BLaER1 (cell line): Measurements from ENCODE around the gene SUSD1.
"Not testable (repeated sequence)": the region's sequence is repeated elsewhere in the genome, so short reads cannot be mapped to it uniquely, and the experiment has no call there.

Source experiments
- H3K27ac ChIP-seq: shearing (Covaris generic); formaldehyde crosslinking; 2 replicates; pipeline ENCODE4 v1.8.1; 2022
- H3K27me3 ChIP-seq: shearing (Covaris generic); formaldehyde crosslinking; 2 replicates; pipeline ENCODE4 v1.8.1; 2022
- H3K36me3 ChIP-seq: shearing (Covaris generic); formaldehyde crosslinking; 2 replicates; pipeline ENCODE4 v1.8.1; 2022
- H3K4me1 ChIP-seq: shearing (Covaris generic); formaldehyde crosslinking; 2 replicates; pipeline ENCODE4 v1.8.1; 2022
- H3K4me2 ChIP-seq: shearing (Covaris generic); formaldehyde crosslinking; 2 replicates; pipeline ENCODE4 v1.8.1; 2022
- H3K4me3 ChIP-seq: shearing (Covaris generic); formaldehyde crosslinking; 2 replicates; pipeline ENCODE4 v1.8.1; 2022
- H3K9ac ChIP-seq: shearing (Covaris generic); formaldehyde crosslinking; 2 replicates; pipeline ENCODE4 v1.8.1; 2022
- H3K9me3 ChIP-seq: shearing (Covaris generic); formaldehyde crosslinking; 2 replicates; pipeline ENCODE4 v1.8.1; 2022
- H4K20me1 ChIP-seq: shearing (Covaris generic); formaldehyde crosslinking; 2 replicates; pipeline ENCODE4 v1.8.1; 2022
- Cebpa-rat ChIP-seq: shearing (Covaris generic); IDR thresholded peaks from 2 replicates; pipeline ENCODE4 v1.8.1; 2022

SUSD1 gene

GRCh38 chr9:112135706-112136105, 39.4 kb downstream of the SUSD1 start:
- Histone ChIP-seq H4K20me1 (no peaks in the 10 kb centered on the region), H3K27ac (no peak overlapping the region), H3K4me1 (no peaks in the 10 kb centered on the region), H3K4me2 (no peak overlapping the region), H3K9ac (no peak overlapping the region), H3K36me3 (peaks cover 37% of the 10 kb centered on the region), H3K4me3 (no peak overlapping the region), H3K9me3 (peaks cover 17% of the 10 kb centered on the region), H3K27me3 (no peaks in the 10 kb centered on the region)
- no peak for TF ChIP-seq Cebpa-rat

- not testable (repeated sequence) for H3K4me2 ChIP-seq, H3K9ac ChIP-seq, H3K4me3 ChIP-seq, H3K27me3 ChIP-seq, H3K27ac ChIP-seq, H4K20me1 ChIP-seq, H3K4me1 ChIP-seq
- peaks cover 17% of the 10 kb centered on the region for H3K9me3 ChIP-seq
- H3K36me3 ChIP-seq, result peaks cover 34% of the 10 kb centered on the region
Observed at GRCh38 chr9:112133806-112134205, 41.3 kb downstream of the SUSD1 start.

GRCh38 chr9:112132356-112132755, 42.7 kb downstream of the SUSD1 start:
- no peak overlapping the region for H3K27ac ChIP-seq
- no peaks in the 10 kb centered on the region for H3K27me3 ChIP-seq
- no peaks in the 10 kb centered on the region for H4K20me1 ChIP-seq
- H3K4me3 ChIP-seq, result no peak overlapping the region
- H3K4me1 ChIP-seq, result no peaks in the 10 kb centered on the region
- TF ChIP-seq Cebpa-rat, result no peak
- H3K4me2 ChIP-seq, result no peak overlapping the region
- no peak overlapping the region for H3K9ac ChIP-seq
- H3K9me3 ChIP-seq, result peaks cover 17% of the 10 kb centered on the region
- H3K36me3 ChIP-seq, result peaks cover 34% of the 10 kb centered on the region

- H3K27me3 ChIP-seq, result no peaks in the 10 kb centered on the region
- H3K4me3 ChIP-seq, result no peak overlapping the region
- H4K20me1 ChIP-seq, result no peaks in the 10 kb centered on the region
- H3K4me2 ChIP-seq, result no peak overlapping the region
- peaks cover 17% of the 10 kb centered on the region for H3K9me3 ChIP-seq
- no peak for TF ChIP-seq Cebpa-rat
- H3K4me1 ChIP-seq, result peaks cover 4% of the 10 kb centered on the region; the same call in 1 of the 2 replicates
- peaks cover 26% of the 10 kb centered on the region for H3K36me3 ChIP-seq
- H3K9ac ChIP-seq, result no peak overlapping the region
- H3K27ac ChIP-seq, result no peak overlapping the region
Observed at GRCh38 chr9:112130997-112131396, 44.1 kb downstream of the SUSD1 start.

GRCh38 chr9:112130347-112130746, 44.8 kb downstream of the SUSD1 start:
- peaks cover 17% of the 10 kb centered on the region for H3K9me3 ChIP-seq
- H3K9ac ChIP-seq, result no peak overlapping the region
- peaks cover 8% of the 10 kb centered on the region; the same call in 1 of the 2 replicates for H3K4me1 ChIP-seq
- TF ChIP-seq Cebpa-rat, result no peak
- no peaks in the 10 kb centered on the region for H4K20me1 ChIP-seq
- H3K4me3 ChIP-seq, result no peak overlapping the region
- no peaks in the 10 kb centered on the region for H3K27me3 ChIP-seq
- H3K4me2 ChIP-seq, result no peak overlapping the region
- H3K27ac ChIP-seq, result no peak overlapping the region
- peaks cover 22% of the 10 kb centered on the region for H3K36me3 ChIP-seq

- H3K36me3 ChIP-seq, result peaks cover 15% of the 10 kb centered on the region
- no peak overlapping the region for H3K4me2 ChIP-seq
- H3K4me1 ChIP-seq, result peaks cover 8% of the 10 kb centered on the region; the same call in 1 of the 2 replicates
- no peaks in the 10 kb centered on the region for H4K20me1 ChIP-seq
- H3K27ac ChIP-seq, result no peak overlapping the region
- no peaks in the 10 kb centered on the region for H3K27me3 ChIP-seq
- peaks cover 13% of the 10 kb centered on the region for H3K9me3 ChIP-seq
- H3K9ac ChIP-seq, result no peak overlapping the region
- TF ChIP-seq Cebpa-rat, result no peak
- no peak overlapping the region for H3K4me3 ChIP-seq
Observed at GRCh38 chr9:112129246-112129645, 45.9 kb downstream of the SUSD1 start.

GRCh38 chr9:112128399-112128798, 46.7 kb downstream of the SUSD1 start:
- not testable (repeated sequence) for H3K4me1 ChIP-seq, H3K4me2 ChIP-seq, H3K27me3 ChIP-seq, H3K27ac ChIP-seq, H3K9me3 ChIP-seq, H3K4me3 ChIP-seq, H3K9ac ChIP-seq, H4K20me1 ChIP-seq
- H3K36me3 ChIP-seq, result peaks cover 19% of the 10 kb centered on the region

GRCh38 chr9:112127281-112127680, 47.8 kb downstream of the SUSD1 start:
- Histone ChIP-seq H3K9ac (no peak overlapping the region), H3K4me3 (no peak overlapping the region), H3K9me3 (no peaks in the 10 kb centered on the region), H3K36me3 (peaks cover 23% of the 10 kb centered on the region), H3K27ac (no peak overlapping the region), H3K4me2 (no peak overlapping the region), H4K20me1 (no peaks in the 10 kb centered on the region), H3K27me3 (no peaks in the 10 kb centered on the region), H3K4me1 (peaks cover 8% of the 10 kb centered on the region; the same call in 1 of the 2 replicates)
- TF ChIP-seq Cebpa-rat, result no peak

GRCh38 chr9:112125951-112126388, 49.1 kb downstream of the SUSD1 start:
- Histone ChIP-seq H3K27me3 (no peaks in the 10 kb centered on the region), H3K4me1 (peaks cover 19% of the 10 kb centered on the region), H3K9ac (no peak overlapping the region), H3K36me3 (peaks cover 36% of the 10 kb centered on the region), H4K20me1 (no peaks in the 10 kb centered on the region), H3K4me3 (no peak overlapping the region), H3K4me2 (peak overlapping the region; percentile 6; the same call in 1 of the 2 replicates), H3K9me3 (no peaks in the 10 kb centered on the region), H3K27ac (no peak overlapping the region)
- TF ChIP-seq Cebpa-rat, result no peak

- no peak overlapping the region for H3K27ac ChIP-seq
- no peak overlapping the region for H3K4me3 ChIP-seq
- peaks cover 19% of the 10 kb centered on the region for H3K4me1 ChIP-seq
- no peak overlapping the region for H3K4me2 ChIP-seq
- H3K36me3 ChIP-seq, result peaks cover 47% of the 10 kb centered on the region
- no peaks in the 10 kb centered on the region for H3K27me3 ChIP-seq
- H3K9me3 ChIP-seq, result no peaks in the 10 kb centered on the region
- H4K20me1 ChIP-seq, result no peaks in the 10 kb centered on the region
- no peak overlapping the region for H3K9ac ChIP-seq
- TF ChIP-seq Cebpa-rat, result no peak
Observed at GRCh38 chr9:112124156-112124555, 50.9 kb downstream of the SUSD1 start.

- peaks cover 19% of the 10 kb centered on the region for H3K4me1 ChIP-seq
- no peak overlapping the region for H3K4me3 ChIP-seq
- no peak overlapping the region for H3K9ac ChIP-seq
- no peaks in the 10 kb centered on the region for H3K27me3 ChIP-seq
- no peaks in the 10 kb centered on the region for H3K9me3 ChIP-seq
- H3K4me2 ChIP-seq, result peak overlapping the region; percentile 31; the same call in 1 of the 2 replicates
- no peak overlapping the region for H3K27ac ChIP-seq
- TF ChIP-seq Cebpa-rat, result no peak
- no peaks in the 10 kb centered on the region for H4K20me1 ChIP-seq
- peaks cover 51% of the 10 kb centered on the region for H3K36me3 ChIP-seq
Observed at GRCh38 chr9:112121633-112122032, 53.5 kb downstream of the SUSD1 start.
